Activated CD4-positive, alpha-beta T cell treated with anti-CD3 and anti-CD28 coated beads, Interleukin-2, amount 50 U/mL, for 4 hours (primary cell): ENCODE results near the gene ELP4.

ENCODE experiments used
- DNase-seq, 2 experiments: peaks; one replicate each; pipeline ENCODE4 v3.0.0-alpha.2; 2020

ELP4 gene

DNA sequence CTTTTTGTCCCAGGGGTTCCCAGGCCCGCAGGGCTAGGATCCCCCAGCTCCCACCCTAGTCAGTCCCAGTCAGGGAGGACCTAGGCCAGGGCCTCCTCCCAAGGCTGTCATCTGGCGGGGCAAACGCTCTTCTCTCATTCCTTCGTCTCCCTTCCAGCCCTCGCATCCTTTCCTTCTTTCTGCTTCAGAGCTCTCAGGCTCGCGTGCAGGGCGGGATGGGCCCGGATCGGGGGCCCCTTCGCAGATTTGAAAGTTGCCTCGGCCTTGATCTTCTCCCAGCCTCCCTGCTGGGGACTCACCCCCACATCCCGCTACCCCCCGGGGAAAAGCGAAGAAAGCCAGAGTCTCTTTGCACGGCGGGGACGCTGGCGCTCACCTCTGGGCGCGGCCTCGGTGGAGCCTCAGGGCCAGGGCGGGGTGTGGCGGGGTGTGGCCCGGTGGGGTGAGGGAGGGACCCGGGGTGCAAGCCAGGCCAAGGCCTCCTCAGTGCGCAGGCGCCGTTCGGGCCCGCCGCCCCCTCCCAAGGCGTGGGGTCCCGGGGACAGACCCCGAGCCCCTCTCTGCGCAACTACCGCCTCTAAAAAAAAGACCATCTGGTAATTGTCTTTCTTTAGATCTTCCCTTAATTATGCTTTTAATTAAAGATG is 316.4 kb downstream of the ELP4 start:
- no peak for DNase-seq

DNA sequence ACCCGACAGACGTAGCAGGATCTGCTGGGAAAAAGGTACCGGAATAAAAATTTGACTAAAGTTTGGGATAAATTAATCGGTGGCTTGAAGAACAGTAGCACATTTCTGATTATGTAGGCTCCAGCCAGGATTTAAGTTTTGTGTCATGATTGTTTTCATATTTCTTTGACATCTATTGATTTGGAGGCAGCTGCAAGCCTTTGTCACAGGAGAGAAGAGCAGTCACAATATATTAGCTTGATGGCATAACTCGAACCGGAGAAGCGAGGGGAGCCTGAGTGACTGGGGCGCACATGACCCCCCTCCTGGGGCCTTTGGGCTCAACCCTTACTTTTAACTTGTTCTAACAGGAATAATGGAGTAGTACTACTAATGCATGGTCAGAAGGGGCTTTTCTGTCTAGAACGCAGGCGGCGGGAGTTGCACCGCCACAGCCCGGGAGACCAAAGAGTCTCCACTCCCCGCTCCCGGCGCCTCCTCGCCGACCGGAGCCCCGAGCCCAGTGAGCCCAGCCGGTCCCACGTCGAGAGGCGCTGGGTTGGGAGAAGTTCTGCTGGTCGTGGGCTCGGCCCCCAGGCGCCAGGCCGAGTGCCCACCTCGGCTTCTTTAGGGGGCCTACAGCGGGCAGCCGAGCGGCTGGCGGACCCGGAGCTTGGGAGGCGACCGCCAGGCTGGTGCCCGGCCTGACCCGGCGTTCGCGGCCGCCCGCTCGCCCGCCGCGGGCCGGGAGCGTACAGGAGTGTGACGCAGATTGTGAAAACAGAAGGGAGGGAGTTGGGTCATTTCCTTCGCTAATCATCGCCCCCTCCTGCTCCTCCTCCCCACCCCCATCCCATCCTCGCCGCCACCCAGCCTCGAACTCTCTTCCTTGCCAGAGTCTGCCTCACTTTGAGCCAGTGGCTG is 317.2 kb downstream of the ELP4 start:
- no peak for DNase-seq

DNA sequence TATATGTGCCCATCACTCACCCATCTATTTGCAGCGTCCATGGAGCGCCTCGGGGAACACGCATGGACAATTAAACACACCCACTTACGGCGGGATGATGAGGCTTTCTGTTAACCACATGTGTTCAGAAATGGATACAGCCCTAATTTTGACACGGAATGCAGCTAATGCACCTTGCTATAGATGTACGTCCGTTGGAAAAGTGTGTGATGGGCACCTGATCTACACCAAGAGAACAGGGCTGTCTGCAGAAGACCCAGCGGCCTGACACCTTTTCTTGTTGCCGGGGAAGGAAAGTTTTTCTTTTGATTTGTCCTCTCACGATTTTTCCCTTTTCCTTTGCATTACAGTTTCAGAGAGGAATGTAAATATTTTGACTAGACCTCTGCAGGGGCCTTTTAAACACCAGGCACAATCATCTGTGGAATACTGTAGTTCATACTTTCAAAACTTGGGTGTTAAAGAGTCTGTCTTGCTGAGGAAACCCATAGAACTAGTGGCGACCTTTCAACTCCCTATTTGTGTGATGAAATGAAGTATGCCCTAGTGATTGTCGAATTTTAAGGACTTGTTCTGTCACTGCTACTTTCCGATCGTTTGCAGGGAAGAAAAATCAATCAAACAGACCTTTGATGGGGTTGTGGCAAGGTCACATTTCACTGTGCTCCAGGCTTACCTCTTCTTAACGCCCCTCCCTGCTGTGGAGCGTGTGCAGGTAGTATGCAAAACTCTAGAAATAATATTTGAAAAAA is 318.1 kb downstream of the ELP4 start:
- DNase-seq = no peak

DNA sequence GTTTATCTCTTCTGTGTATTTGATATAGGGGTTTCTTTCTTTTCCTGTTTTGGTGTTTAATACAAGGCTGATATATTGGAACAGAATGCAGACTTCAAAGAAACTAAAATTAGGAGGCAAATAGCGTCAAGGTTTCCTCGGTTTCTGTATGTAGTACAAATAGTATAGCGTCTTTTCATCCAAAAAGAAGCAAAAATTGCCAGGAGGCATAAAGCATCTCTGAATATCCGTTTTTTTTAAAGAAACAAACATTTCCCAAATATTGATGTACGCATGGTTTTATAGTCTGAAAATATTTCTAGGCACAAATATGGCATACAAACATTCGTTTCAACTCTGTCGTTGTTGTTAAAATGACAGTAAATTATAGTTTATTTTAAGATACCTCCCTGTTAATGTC is 318.6 kb downstream of the ELP4 start:
- DNase-seq = no peak

DNA sequence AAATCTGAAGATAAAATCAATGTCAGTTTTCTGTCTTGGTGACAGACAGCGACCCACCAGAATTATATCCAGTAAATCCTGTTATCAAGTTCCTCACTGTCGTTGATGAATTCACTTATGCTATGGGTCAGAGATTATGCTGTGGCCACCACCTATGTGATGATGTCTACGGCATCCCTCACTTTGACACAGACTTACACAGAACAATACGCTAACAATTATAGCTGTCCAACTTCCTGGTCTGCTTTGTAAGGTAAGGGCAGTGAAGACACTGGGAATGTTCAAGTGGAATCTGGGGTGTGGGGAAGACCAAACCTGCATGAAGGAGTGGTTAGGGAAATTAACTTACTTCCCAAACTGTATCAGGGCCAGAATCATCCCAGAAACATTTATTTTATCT is 320.8 kb downstream of the ELP4 start:
- DNase-seq = no peak

DNA sequence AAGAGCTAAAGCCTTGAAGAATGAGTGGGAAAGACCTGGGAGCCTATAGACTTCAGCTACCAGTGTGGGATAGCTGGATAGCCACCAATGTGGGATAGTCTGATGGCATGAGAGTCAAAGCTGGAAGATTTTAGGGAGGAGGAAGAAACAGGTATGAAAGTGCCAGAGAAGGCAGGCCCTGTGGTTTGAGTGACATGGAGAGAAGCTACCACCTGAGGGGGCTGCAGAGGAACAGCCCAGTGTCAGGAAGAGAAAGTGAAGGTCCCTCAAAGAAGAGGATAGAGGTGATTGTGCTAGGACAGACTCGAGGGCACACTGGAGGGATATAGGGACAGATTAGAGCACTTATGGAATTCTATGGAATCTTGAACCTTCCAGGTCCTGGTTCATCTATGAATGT is 324.7 kb downstream of the ELP4 start:
- DNase-seq = no peak
